ENCODE measurements around the gene PDCD4.
"Not testable (repeated sequence)": the region's sequence is repeated elsewhere in the genome, so short reads cannot be mapped to it uniquely, and the experiment has no call there.

PDCD4 gene

GRCh38 chr10:110885932-110886674, 14.4 kb downstream of the PDCD4 start:
- DNase-seq (ENCODE audit: low read depth) = no peak

- DNase-seq (ENCODE audit: low read depth) = no peak
Measured at GRCh38 chr10:110887560-110887959, 15.8 kb downstream of the PDCD4 start.

- no peak for DNase-seq (ENCODE audit: low read depth)
Measured at GRCh38 chr10:110892602-110893288, 21.0 kb downstream of the PDCD4 start.

DNA sequence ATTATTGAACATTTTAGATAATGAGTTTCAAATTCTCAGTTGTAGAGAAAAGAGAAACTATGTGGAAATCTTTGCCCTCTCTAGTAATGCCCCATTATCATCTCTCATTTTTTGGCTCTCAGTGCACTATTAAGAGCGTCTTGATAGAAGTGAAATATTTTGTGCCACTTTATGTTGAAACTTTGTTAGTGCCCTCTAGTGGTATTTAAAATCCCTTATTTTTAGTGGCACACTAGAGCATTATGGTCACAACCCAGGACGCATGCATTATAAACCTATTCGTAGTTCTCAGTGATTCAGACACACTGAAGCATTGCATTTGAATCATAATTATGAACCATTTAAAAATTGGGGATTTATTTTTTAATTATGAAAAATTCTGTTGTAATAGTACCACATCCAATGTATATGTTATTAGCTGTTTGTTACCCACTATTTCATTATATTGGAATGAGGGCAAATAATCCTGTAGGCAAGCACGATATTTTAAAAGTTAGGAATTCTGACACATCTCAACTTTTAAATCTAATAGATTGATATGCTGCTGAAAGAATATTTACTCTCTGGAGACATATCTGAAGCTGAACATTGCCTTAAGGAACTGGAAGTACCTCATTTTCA, 21.9 kb downstream of the PDCD4 start:
- no peak for DNase-seq (ENCODE audit: low read depth)

- DNase-seq (ENCODE audit: low read depth) = no peak
Measured at GRCh38 chr10:110897184-110897583, 25.5 kb downstream of the PDCD4 start.

- no peak for DNase-seq (ENCODE audit: low read depth)
Measured at GRCh38 chr10:110898391-110898790, 26.7 kb downstream of the PDCD4 start.

DNA sequence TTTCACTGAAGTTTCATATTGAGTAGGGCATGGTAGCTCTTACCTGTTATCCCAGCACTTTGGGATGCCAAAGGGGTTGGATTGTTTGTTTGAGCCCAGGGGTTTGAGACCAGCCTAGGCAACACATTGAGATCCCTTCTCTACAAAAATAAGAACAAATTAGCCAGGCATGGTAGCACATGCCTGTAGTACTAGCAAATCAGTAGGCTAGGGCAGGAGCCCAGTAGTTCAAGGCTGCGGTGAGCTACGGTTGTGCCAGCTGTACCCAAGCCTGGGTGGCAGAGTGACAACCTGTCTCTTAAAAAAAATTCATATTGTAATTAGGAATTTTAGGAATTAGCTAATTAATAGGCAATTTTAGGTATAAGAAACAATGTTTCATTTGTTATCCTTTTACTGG, 29.3 kb downstream of the PDCD4 start:
- no peak for DNase-seq (ENCODE audit: low read depth)

GRCh38 chr10:110901954-110902819, 30.5 kb downstream of the PDCD4 start:
- DNase-seq (ENCODE audit: low read depth) = no peak

DNA sequence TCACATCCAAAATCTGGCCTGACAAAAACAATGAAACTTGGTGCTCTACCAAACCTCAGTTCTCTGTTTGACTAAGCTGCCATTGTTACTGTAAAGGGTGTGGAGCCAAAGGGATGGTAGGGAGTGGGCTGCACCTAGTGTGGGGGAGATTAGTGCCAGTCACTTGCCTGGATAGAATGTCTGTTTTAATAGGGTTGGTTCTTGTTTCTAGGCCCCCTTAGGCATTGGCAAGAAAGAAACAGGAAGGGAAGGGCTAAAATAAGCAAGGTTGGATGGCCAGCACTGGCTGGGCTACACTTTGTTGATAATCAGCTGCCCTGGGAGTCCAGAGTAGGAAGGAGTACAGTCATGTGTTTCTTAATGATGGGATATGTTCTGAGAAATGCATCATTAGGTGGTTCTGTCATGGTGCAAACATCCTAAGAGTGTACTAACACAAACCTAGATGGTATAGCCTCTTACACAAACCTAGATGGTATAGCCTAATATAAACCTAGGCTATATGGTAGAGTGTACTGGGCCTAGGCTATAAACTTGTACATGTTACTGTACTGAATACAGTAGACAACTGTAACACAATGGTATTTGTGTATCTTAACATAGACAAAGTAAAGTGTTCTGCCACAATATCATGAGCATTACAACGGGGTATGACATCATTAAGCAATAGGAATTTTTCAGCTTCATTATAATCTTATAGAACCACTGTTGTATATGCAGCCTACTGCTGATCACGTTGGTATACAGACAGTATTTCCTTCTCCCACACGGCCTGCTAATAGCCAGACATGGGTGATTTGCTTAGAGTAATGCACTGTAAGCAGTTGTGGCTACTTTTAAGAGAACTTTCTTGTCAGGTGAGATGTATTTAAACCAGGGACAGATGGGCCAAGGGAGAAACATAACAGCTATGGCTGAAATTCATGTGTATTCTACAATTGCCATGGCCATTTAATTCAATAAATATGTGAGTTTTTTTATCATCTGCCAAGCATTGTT, 31.9 kb downstream of the PDCD4 start:
- no peak for DNase-seq (ENCODE audit: low read depth)

DNA sequence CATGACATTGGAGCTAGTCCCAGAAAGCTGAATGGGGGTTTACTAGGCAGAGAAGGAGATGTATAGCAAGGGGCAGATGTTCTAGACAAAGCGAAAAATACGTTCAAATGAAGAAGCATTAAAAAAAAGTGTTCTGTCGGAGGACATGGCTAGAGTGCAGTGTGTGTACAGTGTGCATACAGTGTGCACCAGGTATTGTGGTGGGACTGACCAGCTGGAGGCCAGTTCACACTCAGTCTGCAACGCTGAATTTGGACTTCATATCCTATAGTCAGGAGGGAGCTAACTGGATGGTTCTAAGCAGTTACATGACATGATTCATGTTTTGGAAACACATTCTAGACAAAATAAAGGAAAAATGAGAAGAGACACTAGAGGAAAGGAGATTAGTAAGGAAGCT, 38.4 kb downstream of the PDCD4 start:
- no peak for DNase-seq (ENCODE audit: low read depth)

GRCh38 chr10:110912374-110912773, 40.6 kb downstream of the PDCD4 start:
- DNase-seq (ENCODE audit: low read depth) = no peak

- DNase-seq (ENCODE audit: low read depth) = no peak
Measured at GRCh38 chr10:110914431-110914830, 42.7 kb downstream of the PDCD4 start.

GRCh38 chr10:110915035-110915434, 43.3 kb downstream of the PDCD4 start:
- no peak for DNase-seq (ENCODE audit: low read depth)

DNA sequence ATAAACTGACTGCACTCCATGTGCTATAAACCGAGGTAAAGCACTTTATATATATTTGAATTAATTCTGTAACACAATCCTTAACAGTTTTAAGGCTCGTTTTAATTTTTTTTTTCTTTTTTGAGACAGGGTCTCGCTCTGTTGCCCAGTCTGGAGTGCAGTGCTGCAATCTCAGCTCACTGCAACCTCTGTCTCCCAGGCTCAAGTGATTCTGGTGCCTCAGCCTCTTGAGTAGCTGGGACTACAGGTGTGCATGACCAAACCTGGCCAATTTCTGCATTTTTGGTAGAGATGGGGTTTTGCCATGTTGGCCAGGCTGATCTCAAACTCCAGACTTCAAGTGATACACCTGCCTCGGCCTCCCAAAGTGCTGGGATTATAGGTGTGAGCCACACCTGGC, 43.9 kb downstream of the PDCD4 start:
- DNase-seq (ENCODE audit: low read depth) = not testable (repeated sequence)

GRCh38 chr10:110916554-110917346, 45.0 kb downstream of the PDCD4 start:
- DNase-seq (ENCODE audit: low read depth) = no peak

DNA sequence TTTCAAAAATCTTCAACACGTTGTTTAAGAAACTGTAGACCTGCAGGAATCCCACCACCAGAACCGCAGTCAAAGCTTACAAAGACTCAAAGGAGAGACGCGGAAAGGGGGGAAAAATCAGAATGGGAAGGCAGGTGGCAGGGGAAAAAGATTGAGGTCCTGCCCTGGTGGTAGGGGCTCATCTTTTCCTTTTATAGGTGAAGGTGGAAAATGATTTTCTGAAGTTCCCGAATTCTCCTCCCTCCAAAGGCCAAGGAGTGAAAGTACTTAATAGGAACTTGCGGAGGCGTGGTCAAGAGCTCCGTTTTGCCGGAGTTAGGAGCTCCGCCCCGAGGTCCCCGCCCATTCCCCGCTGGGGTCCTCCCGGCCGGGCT, 46.5 kb downstream of the PDCD4 start:
- DNase-seq (ENCODE audit: low read depth) = peak; percentile 68

DNA sequence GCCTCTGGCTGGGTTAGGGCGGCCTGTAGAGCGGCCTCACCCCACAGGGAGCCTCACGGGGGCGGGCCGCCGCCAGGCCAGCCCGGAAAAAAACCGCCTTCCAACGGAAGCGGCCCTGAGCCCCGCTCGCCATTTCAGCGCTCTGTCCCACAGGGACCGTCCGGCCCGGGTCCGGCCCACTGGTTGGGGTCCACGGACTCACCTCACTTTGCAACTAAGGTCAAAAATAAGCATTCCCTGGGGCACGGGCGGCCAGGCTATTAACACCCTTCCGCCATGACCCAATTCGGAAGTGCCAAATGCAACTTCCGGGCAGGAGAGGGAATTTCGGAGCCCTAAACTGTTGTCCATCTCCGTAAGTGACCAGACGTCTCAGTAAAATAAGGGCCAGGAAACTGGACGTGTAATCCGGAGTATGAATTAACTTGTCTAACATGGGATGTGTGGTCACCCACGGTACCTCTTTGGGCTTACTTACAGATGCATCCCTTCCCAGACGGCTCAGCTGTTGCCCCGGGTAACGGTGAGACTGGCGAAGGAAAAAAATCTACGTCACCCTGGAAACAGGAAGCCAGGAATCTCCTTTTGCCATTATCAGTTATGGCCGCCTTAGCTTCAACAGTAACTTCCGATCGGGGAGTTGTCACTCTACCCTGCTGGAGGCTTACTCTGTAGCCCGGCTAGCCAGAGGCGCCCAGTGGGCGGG, 47.1 kb downstream of the PDCD4 start, which contains the start of gene BBIP1:
Gene BBIP1 (minus strand): TSS at position 538 of the 706 bp plus-strand sequence. CDS start 1,023 bp downstream, outside the sequence.
- DNase-seq (ENCODE audit: low read depth) = no peak

- peak; percentile 95 for DNase-seq (ENCODE audit: low read depth)
Measured at GRCh38 chr10:110919349-110919931, 47.7 kb downstream of the PDCD4 start, which contains the start of gene SHOC2. Gene SHOC2 (plus strand): TSS chr10:110919604. CDS start chr10:110964359, 44,755 bp downstream.
